ENCODE data around the gene MORC2.

Gene MORC2

DNA sequence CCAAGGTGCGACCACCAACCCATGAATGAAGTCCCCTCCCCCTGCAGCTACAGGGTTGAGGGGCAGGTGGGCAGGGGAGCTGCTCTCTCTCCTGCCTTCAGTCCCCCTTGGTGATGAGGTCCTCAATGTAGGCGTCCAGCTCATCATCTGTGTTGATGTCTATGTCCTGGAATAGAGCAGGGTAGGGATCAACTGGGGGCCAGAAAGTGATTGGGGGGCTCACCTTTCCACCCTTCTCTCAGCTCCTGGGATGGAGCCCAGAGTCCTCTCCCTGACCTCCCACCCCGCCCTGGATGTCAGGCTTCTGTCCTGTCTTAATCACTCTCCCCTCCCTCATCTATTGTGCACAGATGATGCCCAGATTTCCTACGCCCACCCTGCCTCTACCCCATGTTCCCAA, 41.9 kb downstream of the MORC2 start:
- no peaks in the 10 kb centered on the region for H3K9me2 ChIP-seq (ENCODE audit: low read depth, low read length)
- H3F3A ChIP-seq (ENCODE audit: insufficient read depth, low read length) = no peaks in the 10 kb centered on the region
- no peaks in the 10 kb centered on the region for H3K9me3 ChIP-seq (ENCODE audit: low read length)
- no peaks in the 10 kb centered on the region for H3K79me2 ChIP-seq (ENCODE audit: insufficient read depth, low read length)
- TF ChIP-seq EZH2 (IDR thresholded peaks at IDR 0.05; ENCODE audit: borderline replicate concordance, low read length) = no peak
- TF ChIP-seq, protein P1, sequence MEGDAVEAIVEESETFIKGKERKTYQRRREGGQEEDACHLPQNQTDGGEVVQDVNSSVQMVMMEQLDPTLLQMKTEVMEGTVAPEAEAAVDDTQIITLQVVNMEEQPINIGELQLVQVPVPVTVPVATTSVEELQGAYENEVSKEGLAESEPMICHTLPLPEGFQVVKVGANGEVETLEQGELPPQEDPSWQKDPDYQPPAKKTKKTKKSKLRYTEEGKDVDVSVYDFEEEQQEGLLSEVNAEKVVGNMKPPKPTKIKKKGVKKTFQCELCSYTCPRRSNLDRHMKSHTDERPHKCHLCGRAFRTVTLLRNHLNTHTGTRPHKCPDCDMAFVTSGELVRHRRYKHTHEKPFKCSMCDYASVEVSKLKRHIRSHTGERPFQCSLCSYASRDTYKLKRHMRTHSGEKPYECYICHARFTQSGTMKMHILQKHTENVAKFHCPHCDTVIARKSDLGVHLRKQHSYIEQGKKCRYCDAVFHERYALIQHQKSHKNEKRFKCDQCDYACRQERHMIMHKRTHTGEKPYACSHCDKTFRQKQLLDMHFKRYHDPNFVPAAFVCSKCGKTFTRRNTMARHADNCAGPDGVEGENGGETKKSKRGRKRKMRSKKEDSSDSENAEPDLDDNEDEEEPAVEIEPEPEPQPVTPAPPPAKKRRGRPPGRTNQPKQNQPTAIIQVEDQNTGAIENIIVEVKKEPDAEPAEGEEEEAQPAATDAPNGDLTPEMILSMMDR (IDR thresholded peaks at IDR 0.05; ENCODE audit: low read length) = no peak
- no peak overlapping the region for H3K27ac ChIP-seq (ENCODE audit: low read depth, low read length, poor library complexity, severe bottlenecking)
- no peak overlapping the region for H3K4me3 ChIP-seq (ENCODE audit: low read depth, low read length, poor library complexity, severe bottlenecking)
- no peaks in the 10 kb centered on the region for H3K4me1 ChIP-seq (ENCODE audit: insufficient read depth, low read length, severe bottlenecking)
- no peak overlapping the region for H3K4me2 ChIP-seq (ENCODE audit: low read length)
- no peak overlapping the region for H3K9ac ChIP-seq (ENCODE audit: low read length)
- H3K27me3 ChIP-seq (ENCODE audit: insufficient read depth, low read length) = no peaks in the 10 kb centered on the region
- H4K20me1 ChIP-seq (ENCODE audit: insufficient read depth, low read length) = no peaks in the 10 kb centered on the region
- H2AFZ ChIP-seq (ENCODE audit: low read length) = no peak overlapping the region
- H3K36me3 ChIP-seq (ENCODE audit: insufficient read depth, low read length) = peaks cover 64% of the 10 kb centered on the region

GRCh38 chr22:30925667-30926066, 42.9 kb downstream of the MORC2 start:
- Histone ChIP-seq H3K4me1 (ENCODE audit: insufficient read depth, low read length, severe bottlenecking) (no peaks in the 10 kb centered on the region), H3K27me3 (ENCODE audit: insufficient read depth, low read length) (no peaks in the 10 kb centered on the region), H3K36me3 (ENCODE audit: insufficient read depth, low read length) (peaks cover 53% of the 10 kb centered on the region), H3K9ac (ENCODE audit: low read length) (no peak overlapping the region), H3K9me3 (ENCODE audit: low read length) (no peaks in the 10 kb centered on the region), H3K4me2 (ENCODE audit: low read length) (no peak overlapping the region), H2AFZ (ENCODE audit: low read length) (no peak overlapping the region), H4K20me1 (ENCODE audit: insufficient read depth, low read length) (no peaks in the 10 kb centered on the region), H3K27ac (ENCODE audit: low read depth, low read length, poor library complexity, severe bottlenecking) (no peak overlapping the region), H3F3A (ENCODE audit: insufficient read depth, low read length) (no peaks in the 10 kb centered on the region), H3K9me2 (ENCODE audit: low read depth, low read length) (no peaks in the 10 kb centered on the region), H3K79me2 (ENCODE audit: insufficient read depth, low read length) (no peaks in the 10 kb centered on the region), H3K4me3 (ENCODE audit: low read depth, low read length, poor library complexity, severe bottlenecking) (no peak overlapping the region)
- TF ChIP-seq, protein P1 (IDR thresholded peaks at IDR 0.05; ENCODE audit: low read length) = no peak
- TF ChIP-seq EZH2 (IDR thresholded peaks at IDR 0.05; ENCODE audit: borderline replicate concordance, low read length) = no peak

- Histone ChIP-seq H3K4me3 (ENCODE audit: low read depth, low read length, poor library complexity, severe bottlenecking) (no peak overlapping the region), H3F3A (ENCODE audit: insufficient read depth, low read length) (no peaks in the 10 kb centered on the region), H3K9me2 (ENCODE audit: low read depth, low read length) (no peaks in the 10 kb centered on the region), H3K9ac (ENCODE audit: low read length) (no peak overlapping the region), H3K36me3 (ENCODE audit: insufficient read depth, low read length) (peaks cover 35% of the 10 kb centered on the region), H3K4me1 (ENCODE audit: insufficient read depth, low read length, severe bottlenecking) (no peaks in the 10 kb centered on the region), H3K27me3 (ENCODE audit: insufficient read depth, low read length) (no peaks in the 10 kb centered on the region), H3K27ac (ENCODE audit: low read depth, low read length, poor library complexity, severe bottlenecking) (no peak overlapping the region), H4K20me1 (ENCODE audit: insufficient read depth, low read length) (no peaks in the 10 kb centered on the region), H3K79me2 (ENCODE audit: insufficient read depth, low read length) (no peaks in the 10 kb centered on the region), H3K4me2 (ENCODE audit: low read length) (no peak overlapping the region), H3K9me3 (ENCODE audit: low read length) (no peaks in the 10 kb centered on the region), H2AFZ (ENCODE audit: low read length) (no peak overlapping the region)
- TF ChIP-seq, protein P1 (IDR thresholded peaks at IDR 0.05; ENCODE audit: low read length) = no peak
- no peak for TF ChIP-seq EZH2 (IDR thresholded peaks at IDR 0.05; ENCODE audit: borderline replicate concordance, low read length)
These were observed 45.2 kb downstream of the MORC2 start for GRCh38 chr22:30923168-30923900.

All from OCI-LY1 (cell line).